Muscle layer of colon (tissue), 2 donors: Measurements from ENCODE around the gene FSCN2.

ENCODE experiments used
- H3K27ac ChIP-seq: one replicate; pipeline ENCODE4 v1.7.0; 2013; ENCODE audit warnings: low read depth, mild to moderate bottlenecking, low read length, moderate library complexity
- H3K27me3 ChIP-seq, 2 donors: one replicate each; pipeline ENCODE4 v1.7.0; 2013; ENCODE audit warnings: low read length in 2 of 2, mild to moderate bottlenecking in 2 of 2; ENCODE audit not compliant: insufficient read depth in 2 of 2, control insufficient read depth in 1 of 2
- H3K36me3 ChIP-seq: one replicate; pipeline ENCODE4 v1.7.0; 2013; ENCODE audit warnings: mild to moderate bottlenecking, low read length; ENCODE audit not compliant: insufficient read depth
- H3K4me1 ChIP-seq: one replicate; pipeline ENCODE4 v1.7.0; 2013; ENCODE audit warnings: mild to moderate bottlenecking, low read length; ENCODE audit not compliant: insufficient read depth
- H3K4me3 ChIP-seq, 2 donors: one replicate each; pipeline ENCODE4 v1.7.0; 2013; ENCODE audit warnings: low read length in 2 of 2, low read depth in 1 of 2, mild to moderate bottlenecking in 1 of 2, moderate library complexity in 1 of 2
- H3K9ac ChIP-seq: one replicate; pipeline ENCODE4 v1.7.0; 2013; ENCODE audit warnings: low read length
- H3K9me3 ChIP-seq: one replicate; pipeline ENCODE4 v1.7.0; 2013; ENCODE audit warnings: mild to moderate bottlenecking, low read length
- donor health status: abdominal sarcoma.
- donor health status: Adenocarcinoma of cecum.

FSCN2 gene

GRCh38 chr17:81573794-81574642 is 45.8 kb downstream of the FSCN2 start:
- Histone ChIP-seq H3K9ac (no peak overlapping the region), H3K9me3 (no peaks in the 10 kb centered on the region), H3K4me3 (no peak overlapping the region), H3K27ac (no peak overlapping the region), H3K4me1 (peaks cover 16% of the 10 kb centered on the region), H3K27me3 (no peaks in the 10 kb centered on the region), H3K36me3 (peaks cover 50% of the 10 kb centered on the region)

GRCh38 chr17:81574643-81574956 is 46.4 kb downstream of the FSCN2 start:
- Histone ChIP-seq H3K4me1 (peaks cover 16% of the 10 kb centered on the region), H3K36me3 (peaks cover 48% of the 10 kb centered on the region), H3K27me3 (no peaks in the 10 kb centered on the region), H3K4me3 (no peak overlapping the region), H3K27ac (no peak overlapping the region), H3K9ac (no peak overlapping the region), H3K9me3 (no peaks in the 10 kb centered on the region)

- no peak overlapping the region for H3K27ac ChIP-seq
- H3K36me3 ChIP-seq: peaks cover 41% of the 10 kb centered on the region
- H3K4me1 ChIP-seq: peaks cover 16% of the 10 kb centered on the region
- H3K27me3 ChIP-seq: no peaks in the 10 kb centered on the region
- no peaks in the 10 kb centered on the region for H3K9me3 ChIP-seq
- no peak overlapping the region for H3K9ac ChIP-seq
- H3K4me3 ChIP-seq: no peak overlapping the region
Observed at GRCh38 chr17:81575836-81576235, 47.7 kb downstream of the FSCN2 start.

- no peak overlapping the region for H3K9ac ChIP-seq
- H3K9me3 ChIP-seq: no peaks in the 10 kb centered on the region
- H3K36me3 ChIP-seq: peaks cover 37% of the 10 kb centered on the region
- H3K4me1 ChIP-seq: peaks cover 16% of the 10 kb centered on the region
- H3K27ac ChIP-seq: no peak overlapping the region
- no peak overlapping the region for H3K4me3 ChIP-seq
- no peaks in the 10 kb centered on the region for H3K27me3 ChIP-seq
Observed at GRCh38 chr17:81576621-81577277, 48.6 kb downstream of the FSCN2 start.

GRCh38 chr17:81577278-81578000 is 49.3 kb downstream of the FSCN2 start:
- H3K27me3 ChIP-seq: no peaks in the 10 kb centered on the region
- H3K36me3 ChIP-seq: peaks cover 42% of the 10 kb centered on the region
- no peaks in the 10 kb centered on the region for H3K9me3 ChIP-seq
- no peak overlapping the region for H3K4me3 ChIP-seq
- H3K27ac ChIP-seq: no peak overlapping the region
- no peak overlapping the region for H3K9ac ChIP-seq
- H3K4me1 ChIP-seq: peaks cover 16% of the 10 kb centered on the region

GRCh38 chr17:81578038-81578441 is 49.9 kb downstream of the FSCN2 start:
- Histone ChIP-seq H3K9me3 (no peaks in the 10 kb centered on the region), H3K4me1 (peaks cover 16% of the 10 kb centered on the region), H3K36me3 (peaks cover 47% of the 10 kb centered on the region), H3K27me3 (no peaks in the 10 kb centered on the region), H3K27ac (no peak overlapping the region), H3K4me3 (no peak overlapping the region), H3K9ac (no peak overlapping the region)

- Histone ChIP-seq H3K27ac (no peak overlapping the region), H3K9me3 (no peaks in the 10 kb centered on the region), H3K27me3 (no peaks in the 10 kb centered on the region), H3K4me3 (no peak overlapping the region), H3K36me3 (peaks cover 50% of the 10 kb centered on the region), H3K9ac (no peak overlapping the region), H3K4me1 (peaks cover 16% of the 10 kb centered on the region)
Observed at GRCh38 chr17:81578561-81579225, 50.5 kb downstream of the FSCN2 start.

- H3K4me3 ChIP-seq: no peak overlapping the region
- no peak overlapping the region for H3K9ac ChIP-seq
- peaks cover 50% of the 10 kb centered on the region for H3K36me3 ChIP-seq
- no peaks in the 10 kb centered on the region for H3K9me3 ChIP-seq
- H3K27ac ChIP-seq: no peak overlapping the region
- peaks cover 16% of the 10 kb centered on the region for H3K4me1 ChIP-seq
- no peaks in the 10 kb centered on the region for H3K27me3 ChIP-seq
Observed at GRCh38 chr17:81579298-81579697, 51.1 kb downstream of the FSCN2 start.

- Histone ChIP-seq H3K4me3 (no peak overlapping the region), H3K27ac (no peak overlapping the region), H3K4me1 (peaks cover 16% of the 10 kb centered on the region), H3K9me3 (no peaks in the 10 kb centered on the region), H3K36me3 (peaks cover 53% of the 10 kb centered on the region), H3K9ac (no peak overlapping the region), H3K27me3 (no peaks in the 10 kb centered on the region)
Observed at GRCh38 chr17:81579821-81580321, 51.7 kb downstream of the FSCN2 start.

- Histone ChIP-seq H3K9ac (no peak overlapping the region), H3K4me3 (no peak overlapping the region), H3K9me3 (no peaks in the 10 kb centered on the region), H3K27ac (no peak overlapping the region), H3K4me1 (peaks cover 14% of the 10 kb centered on the region), H3K36me3 (peaks cover 56% of the 10 kb centered on the region), H3K27me3 (no peaks in the 10 kb centered on the region)
Observed at GRCh38 chr17:81580481-81580880, 52.3 kb downstream of the FSCN2 start.

- no peaks in the 10 kb centered on the region for H3K27me3 ChIP-seq
- H3K27ac ChIP-seq: no peak overlapping the region
- no peaks in the 10 kb centered on the region for H3K9me3 ChIP-seq
- H3K36me3 ChIP-seq: peaks cover 59% of the 10 kb centered on the region
- H3K9ac ChIP-seq: no peak overlapping the region
- H3K4me1 ChIP-seq: peaks cover 1% of the 10 kb centered on the region
- no peak overlapping the region for H3K4me3 ChIP-seq
Observed at GRCh38 chr17:81581758-81582157, 53.6 kb downstream of the FSCN2 start.
